Breast epithelium (tissue), 4 donors: Measurements from ENCODE around the gene CCDC6. TPM values are rescaled to one million over a fixed set of nuclear protein-coding genes. Genes with fewer than 3 reads are reported as not detected.

Experiments used
- DNase-seq, 2 donors: peaks; one replicate each; pipeline ENCODE4 v3.0.0-alpha.2; 2019; ENCODE audit warnings: low spot score in 2 of 2
- H3K27ac ChIP-seq, 2 donors: fragments of 200-600 bp; sonication (generic) in 1 of 2; one replicate each; pipeline ENCODE4 v1.5.1; 2016 to 2019; ENCODE audit warnings: mild to moderate bottlenecking in 1 of 2
- H3K27me3 ChIP-seq, 2 donors: fragments of 200-600 bp; sonication (generic) in 1 of 2; one replicate each; pipeline versions ENCODE4 v1.5.1 to v1.6.0; 2017 to 2019; ENCODE audit warnings: control low read depth in 1 of 2, mild to moderate bottlenecking in 1 of 2
- H3K36me3 ChIP-seq: fragments of 200-600 bp; one replicate; pipeline ENCODE4 v1.5.1; 2019
- H3K4me1 ChIP-seq, 2 donors: fragments of 200-600 bp; sonication (generic); one replicate each; pipeline ENCODE4 v1.5.1; 2016 to 2019; ENCODE audit warnings: control low read depth in 1 of 2
- H3K4me3 ChIP-seq, 3 donors: fragments of 200-600 bp; sonication (generic); 1 replicate in 2 of 3; 2 replicates in 1 of 3; pipeline ENCODE4 v1.5.1; 2016 to 2019; ENCODE audit warnings: mild to moderate bottlenecking in 3 of 3, moderate library complexity in 2 of 3
- H3K9me3 ChIP-seq, 2 donors: fragments of 200-600 bp; sonication (generic) in 1 of 2; one replicate each; pipeline ENCODE4 v1.5.1; 2016 to 2019; ENCODE audit warnings: control low read depth in 1 of 2
- CTCF ChIP-seq, 3 donors: fragments of 450-650 bp; IDR thresholded peaks; one replicate each; pipeline ENCODE4 v1.5.1; 2016 to 2017; ENCODE audit warnings: antibody characterized with exemption in 3 of 3, mild to moderate bottlenecking in 3 of 3, moderate library complexity in 3 of 3
- POLR2A ChIP-seq: fragments of 450-650 bp; IDR thresholded peaks from one replicate; pipeline ENCODE4 v1.6.1; 2016; ENCODE audit warnings: antibody characterized with exemption, mild to moderate bottlenecking, moderate library complexity
- POLR2AphosphoS5 ChIP-seq, 3 donors: sonication (generic); formaldehyde crosslinking; IDR thresholded peaks; one replicate each; pipeline ENCODE4 v1.6.1; 2017; ENCODE audit warnings: antibody characterized with exemption in 3 of 3
- intact Hi-C: fragments of 100-400 bp; cut with DNase I; formaldehyde crosslinking; loops from one replicate; pipeline ENCODE4 v1.15.1; 2023; ENCODE audit warnings: low total_unique reads
- total RNA-seq, 3 donors: library from RNA; depleted of rRNA; stranded (reverse); fragments of >200 nt; gene quantifications; one replicate each; pipeline ENCODE4 v1.1.0, GENCODE V29; 2016

Gene CCDC6
- total RNA-seq, 3 donors from 2014 or later, result 31.4 to 85.6 (median 44.9) TPM

GRCh38 chr10:59819265-59819664, 87.1 kb downstream of the CCDC6 start:
- Histone ChIP-seq H3K9me3 (no peaks in the 10 kb centered on the region), H3K27ac (no peak overlapping the region), H3K27me3 (no peaks in the 10 kb centered on the region), H3K36me3 (no peaks in the 10 kb centered on the region), H3K4me3 (no peak overlapping the region), H3K4me1 (no peaks in the 10 kb centered on the region)
- intact Hi-C loops, result no loop called here
- DNase-seq, result no peak
- TF ChIP-seq POLR2AphosphoS5 (IDR thresholded peaks at IDR 0.05) (no peak), POLR2A (no peak), CTCF (IDR thresholded peaks at IDR 0.05) (no peak)

- H3K36me3 ChIP-seq, result no peaks in the 10 kb centered on the region
- no peak overlapping the region for H3K4me3 ChIP-seq
- intact Hi-C loops, result no loop called here
- TF ChIP-seq CTCF (IDR thresholded peaks at IDR 0.05) (no peak), POLR2AphosphoS5 (IDR thresholded peaks at IDR 0.05) (no peak), POLR2A (no peak)
- H3K27ac ChIP-seq, result no peak overlapping the region
- H3K27me3 ChIP-seq, result no peaks in the 10 kb centered on the region
- DNase-seq, result no peak
- H3K9me3 ChIP-seq, result no peaks in the 10 kb centered on the region
- no peaks in the 10 kb centered on the region for H3K4me1 ChIP-seq
These were observed 88.6 kb downstream of the CCDC6 start for GRCh38 chr10:59817773-59818172.

- Histone ChIP-seq H3K9me3 (no peaks in the 10 kb centered on the region), H3K27ac (no peak overlapping the region), H3K27me3 (no peaks in the 10 kb centered on the region), H3K4me1 (no peaks in the 10 kb centered on the region), H3K4me3 (no peak overlapping the region), H3K36me3 (no peaks in the 10 kb centered on the region)
- TF ChIP-seq POLR2AphosphoS5 (IDR thresholded peaks at IDR 0.05) (no peak), POLR2A (no peak), CTCF (IDR thresholded peaks at IDR 0.05) (no peak)
- intact Hi-C loops, result no loop called here
- DNase-seq, result no peak
These were observed 91.5 kb downstream of the CCDC6 start for GRCh38 chr10:59814878-59815277.

- no peaks in the 10 kb centered on the region for H3K27me3 ChIP-seq
- TF ChIP-seq POLR2AphosphoS5 (IDR thresholded peaks at IDR 0.05), result no peak
- no peak for TF ChIP-seq POLR2A
- TF ChIP-seq CTCF (IDR thresholded peaks at IDR 0.05), result no peak
- no peak overlapping the region for H3K4me3 ChIP-seq
- H3K9me3 ChIP-seq, result no peaks in the 10 kb centered on the region
- DNase-seq, result no peak
- intact Hi-C loops, result no loop called here
- H3K4me1 ChIP-seq, result no peaks in the 10 kb centered on the region
- H3K27ac ChIP-seq, result no peak overlapping the region
- no peaks in the 10 kb centered on the region for H3K36me3 ChIP-seq
These were observed 93.7 kb downstream of the CCDC6 start for GRCh38 chr10:59812519-59813122.

GRCh38 chr10:59809644-59809974, 96.7 kb downstream of the CCDC6 start:
- H3K27me3 ChIP-seq, result no peaks in the 10 kb centered on the region
- H3K4me3 ChIP-seq, result no peak overlapping the region
- intact Hi-C loops, result no loop called here
- no peak for TF ChIP-seq CTCF (IDR thresholded peaks at IDR 0.05)
- TF ChIP-seq POLR2A, result no peak
- no peak for TF ChIP-seq POLR2AphosphoS5 (IDR thresholded peaks at IDR 0.05)
- H3K4me1 ChIP-seq, result no peaks in the 10 kb centered on the region
- no peak for DNase-seq
- no peaks in the 10 kb centered on the region for H3K9me3 ChIP-seq
- H3K27ac ChIP-seq, result no peak overlapping the region
- peaks cover 12% of the 10 kb centered on the region for H3K36me3 ChIP-seq
